Hepatocyte (in vitro differentiated cells): ENCODE data around the gene DISP2. TPM values are rescaled to one million over a fixed set of nuclear protein-coding genes. Genes with fewer than 3 reads are reported as not detected.

Experiments used
- DNase-seq: peaks from one replicate; pipeline ENCODE4 v3.0.0-alpha.2; 2016; ENCODE audit warnings: low spot score
- H2AFZ ChIP-seq: fragments of 200-600 bp; sonication (generic); 2 replicates; pipeline ENCODE4 v1.6.0; 2016; ENCODE audit warnings: antibody characterized with exemption, mild to moderate bottlenecking
- H3K27ac ChIP-seq: fragments of 200-600 bp; sonication (generic); 2 replicates; pipeline ENCODE4 v1.5.1; 2016; ENCODE audit warnings: mild to moderate bottlenecking
- H3K27me3 ChIP-seq: fragments of 200-600 bp; sonication (generic); 2 replicates; pipeline ENCODE4 v1.6.1; 2016
- H3K36me3 ChIP-seq: fragments of 200-600 bp; sonication (generic); replicated peaks from 2 replicates; pipeline ENCODE4 v1.5.1; 2016; ENCODE audit warnings: low read depth; ENCODE audit not compliant: insufficient read depth
- H3K4me1 ChIP-seq: fragments of 200-600 bp; sonication (generic); 2 replicates; pipeline ENCODE4 v1.5.1; 2016; ENCODE audit warnings: mild to moderate bottlenecking, moderate library complexity; ENCODE audit not compliant: insufficient read depth
- H3K4me2 ChIP-seq: fragments of 200-600 bp; sonication (generic); 2 replicates; pipeline ENCODE4 v1.6.0; 2016
- H3K4me3 ChIP-seq: fragments of 200-600 bp; sonication (generic); 2 replicates; pipeline ENCODE4 v1.5.1; 2016; ENCODE audit warnings: mild to moderate bottlenecking
- H3K79me2 ChIP-seq: fragments of 200-600 bp; sonication (generic); 2 replicates; pipeline ENCODE4 v1.6.0; 2017; ENCODE audit warnings: mild to moderate bottlenecking
- H3K9me2 ChIP-seq: fragments of 200-600 bp; sonication (generic); replicated peaks from 2 replicates; pipeline ENCODE4 v1.6.0; 2017; ENCODE audit warnings: mild to moderate bottlenecking; ENCODE audit not compliant: insufficient read depth
- H3K9me3 ChIP-seq: fragments of 200-600 bp; sonication (generic); 2 replicates; pipeline ENCODE4 v1.5.1; 2016; ENCODE audit warnings: low read depth, mild to moderate bottlenecking
- H4K20me1 ChIP-seq: fragments of 200-600 bp; sonication (generic); 2 replicates; pipeline ENCODE4 v1.6.0; 2016; ENCODE audit warnings: mild to moderate bottlenecking; ENCODE audit not compliant: insufficient read depth, poor library complexity, severe bottlenecking
- CTCF ChIP-seq: fragments of 200-600 bp; sonication (generic); IDR thresholded peaks from 2 replicates; pipeline ENCODE4 v1.5.1; 2016; ENCODE audit warnings: antibody characterized with exemption, mild to moderate bottlenecking; ENCODE audit not compliant: poor library complexity
- EZH2 ChIP-seq: fragments of 200-600 bp; sonication (generic); IDR thresholded peaks from 2 replicates; pipeline ENCODE4 v1.6.1; 2016; ENCODE audit warnings: antibody characterized with exemption, mild to moderate bottlenecking, borderline replicate concordance
- EZH2phosphoT487 ChIP-seq: fragments of 200-600 bp; sonication (generic); IDR thresholded peaks from one replicate; pipeline ENCODE4 v1.6.1; 2018; ENCODE audit warnings: antibody characterized with exemption, mild to moderate bottlenecking, low read depth, moderate library complexity; ENCODE audit not compliant: unreplicated experiment, severe bottlenecking
- WGBS: methylation state at CpG from one replicate; pipeline ENCODE4 v1.1.6; 2016; ENCODE audit warnings: low lambda C conversion rate; ENCODE audit errors: missing lambda C conversion rate; 5-methylcytosine and 5-hydroxymethylcytosine counted together
- polyA plus RNA-seq: library from polyadenylated mRNA; unstranded; fragments of >200 nt; fragmentation: Nextera tagmentation; extraction: Ambion mirVana; gene quantifications from 2 replicates; pipeline ENCODE4 v1.2.1, GENCODE V29; 2016
- total RNA-seq: library from RNA; depleted of rRNA; stranded (reverse); fragments of >200 nt; gene quantifications from 2 replicates; pipeline ENCODE4 v1.2.3, GENCODE V29; 2014

Gene DISP2
- total and polyA plus RNA-seq, 2 experiments from 2014 or later, result 0.93 to 1.0 TPM

GRCh38 chr15:40382580-40383456 lies 24.8 kb downstream of the DISP2 start, which contains the start of gene KNSTRN:
TSS of gene KNSTRN (plus strand) at chr15:40382721. CDS start at chr15:40382836, 115 bp downstream.
- Histone ChIP-seq H2AFZ (peak within 1 kb of the TSS; percentile 80), H3K4me1 (no peaks in the 10 kb centered on the region), H3K27me3 (no peaks in the 10 kb centered on the region), H3K9me2 (no peaks in the 10 kb centered on the region), H3K4me3 (peak within 1 kb of the TSS; percentile 30), H3K9me3 (no peaks in the 10 kb centered on the region), H3K27ac (peak within 1 kb of the TSS; percentile 35), H3K36me3 (no peaks in the 10 kb centered on the region), H3K79me2 (peaks cover 30% of the 10 kb centered on the region), H3K4me2 (peak within 1 kb of the TSS; percentile 86), H4K20me1 (no peaks in the 10 kb centered on the region)
- TF ChIP-seq EZH2, result no peak
- TF ChIP-seq CTCF, result no peak
- TF ChIP-seq EZH2phosphoT487, result no peak
- DNase-seq, result peak; percentile 96
- WGBS, result 4% methylated on average over 57 of the region's 57 CpGs

- H3K27ac ChIP-seq, result no peak overlapping the region
- H3K4me1 ChIP-seq, result no peaks in the 10 kb centered on the region
- H3K27me3 ChIP-seq, result no peaks in the 10 kb centered on the region
- no peaks in the 10 kb centered on the region for H3K9me3 ChIP-seq
- DNase-seq, result no peak
- H3K4me3 ChIP-seq, result no peak overlapping the region
- H4K20me1 ChIP-seq, result no peaks in the 10 kb centered on the region
- TF ChIP-seq EZH2 (no peak), CTCF (no peak), EZH2phosphoT487 (no peak)
- no peaks in the 10 kb centered on the region for H3K36me3 ChIP-seq
- WGBS, result 97% methylated on average over 3 of the region's 3 CpGs
- H2AFZ ChIP-seq, result no peak overlapping the region
- peaks cover 30% of the 10 kb centered on the region for H3K79me2 ChIP-seq
- no peak overlapping the region for H3K4me2 ChIP-seq
- H3K9me2 ChIP-seq, result no peaks in the 10 kb centered on the region
Measured at GRCh38 chr15:40386480-40386879, 28.5 kb downstream of the DISP2 start.

GRCh38 chr15:40388941-40389823 lies 31.2 kb downstream of the DISP2 start:
- H3K36me3 ChIP-seq, result no peaks in the 10 kb centered on the region
- H4K20me1 ChIP-seq, result no peaks in the 10 kb centered on the region
- no peak overlapping the region for H3K4me2 ChIP-seq
- H3K27ac ChIP-seq, result no peak overlapping the region
- WGBS, result 92% methylated on average over 13 of the region's 13 CpGs
- no peaks in the 10 kb centered on the region for H3K9me3 ChIP-seq
- no peaks in the 10 kb centered on the region for H3K9me2 ChIP-seq
- TF ChIP-seq EZH2phosphoT487 (no peak), EZH2 (no peak), CTCF (no peak)
- H2AFZ ChIP-seq, result no peak overlapping the region
- H3K27me3 ChIP-seq, result no peaks in the 10 kb centered on the region
- H3K4me1 ChIP-seq, result no peaks in the 10 kb centered on the region
- H3K4me3 ChIP-seq, result no peak overlapping the region
- DNase-seq, result no peak
- H3K79me2 ChIP-seq, result peaks cover 18% of the 10 kb centered on the region
